HG03039 (cell line): ENCODE data around the gene NHERF2.

Experiments used
- ATAC-seq: cut with Tn5 transposase; IDR thresholded peaks from one replicate; pipeline ENCODE4 v1.9.1; 2021; ENCODE audit warnings: mild to moderate bottlenecking, moderate library complexity; ENCODE audit not compliant: unreplicated experiment

NHERF2 gene

DNA sequence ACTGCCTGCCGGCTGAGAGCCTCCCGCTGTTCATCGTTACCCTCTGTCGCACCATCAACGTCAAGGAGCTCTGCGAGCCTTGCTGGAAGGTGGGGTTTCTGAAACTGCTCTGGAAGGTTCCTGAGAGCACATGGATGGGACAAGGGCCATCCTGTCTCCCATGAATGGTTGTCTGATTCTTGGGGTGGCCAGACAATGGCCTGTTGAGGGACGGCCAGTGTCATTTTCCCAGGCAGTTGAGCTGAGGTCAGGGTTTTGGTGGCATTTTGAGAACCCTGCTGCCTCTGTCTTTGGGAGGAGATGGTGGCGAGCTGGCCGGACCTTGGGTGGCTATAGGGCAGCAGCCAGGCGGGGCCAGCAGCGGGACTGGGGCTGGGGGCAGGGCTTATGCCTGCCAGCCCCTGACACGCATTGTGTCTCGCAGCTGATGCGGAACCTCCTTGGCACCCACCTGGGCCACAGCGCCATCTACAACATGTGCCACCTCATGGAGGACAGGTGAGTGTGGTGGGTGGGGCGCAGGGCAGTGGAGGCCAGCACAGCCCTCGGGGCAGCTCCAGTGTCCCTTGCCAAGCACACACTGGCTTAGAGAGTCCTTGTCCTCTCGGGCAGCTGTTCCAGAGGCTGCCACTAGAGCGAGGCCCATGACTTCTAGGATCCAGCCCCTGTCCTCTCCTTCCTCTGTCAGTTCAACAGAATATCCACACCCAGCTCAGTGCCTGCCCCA, 30.1 kb downstream of the NHERF2 start:
- ATAC-seq: no peak

GRCh38 chr16:2057438-2057837, 30.7 kb downstream of the NHERF2 start:
- no peak for ATAC-seq

- no peak for ATAC-seq
Measured at GRCh38 chr16:2058420-2058819, 31.7 kb downstream of the NHERF2 start.

DNA sequence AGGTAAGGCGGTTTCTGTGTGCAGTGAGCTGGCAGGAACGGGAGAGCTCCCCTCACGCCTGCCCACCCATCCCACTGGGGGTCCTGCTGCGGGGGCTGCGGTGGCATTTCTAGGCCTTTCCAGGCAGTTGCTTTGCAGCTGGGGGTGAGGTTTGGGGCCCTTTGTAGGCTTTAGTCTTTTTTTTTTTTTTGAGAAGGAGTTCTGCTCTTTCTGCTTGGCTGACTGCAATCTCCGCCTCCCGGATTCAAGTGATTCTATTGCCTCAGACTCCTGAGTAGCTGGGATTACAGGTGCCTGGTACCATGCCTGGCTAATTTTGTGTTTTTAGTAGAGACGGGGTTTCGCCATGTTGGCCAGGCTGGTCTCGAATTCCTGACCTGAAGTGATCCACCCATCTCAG, 32.2 kb downstream of the NHERF2 start:
- ATAC-seq: no peak

- no peak for ATAC-seq
Measured at GRCh38 chr16:2060346-2060745, 33.6 kb downstream of the NHERF2 start.

DNA sequence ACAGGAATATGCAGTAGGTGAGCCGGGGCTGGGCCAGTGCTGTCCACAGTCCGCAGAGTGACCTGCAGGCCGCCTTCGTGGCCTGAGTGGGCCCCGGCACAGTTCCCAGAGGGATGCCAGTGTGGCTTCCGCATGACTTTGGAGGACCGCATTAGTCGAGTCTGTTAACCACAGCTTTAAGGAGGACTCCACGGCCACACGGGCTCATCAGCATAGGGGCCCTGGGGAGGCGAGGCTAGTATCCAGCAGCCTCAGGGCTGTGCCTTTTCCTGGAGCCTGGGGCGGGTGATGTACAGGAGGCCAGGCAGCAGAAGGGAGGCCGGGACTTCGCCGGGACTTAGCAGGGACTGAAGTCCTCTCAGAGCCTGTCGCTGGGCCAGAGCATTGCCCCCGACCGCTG, 34.3 kb downstream of the NHERF2 start:
- ATAC-seq: no peak

- no peak for ATAC-seq
Measured at GRCh38 chr16:2061526-2061925, 34.8 kb downstream of the NHERF2 start.

DNA sequence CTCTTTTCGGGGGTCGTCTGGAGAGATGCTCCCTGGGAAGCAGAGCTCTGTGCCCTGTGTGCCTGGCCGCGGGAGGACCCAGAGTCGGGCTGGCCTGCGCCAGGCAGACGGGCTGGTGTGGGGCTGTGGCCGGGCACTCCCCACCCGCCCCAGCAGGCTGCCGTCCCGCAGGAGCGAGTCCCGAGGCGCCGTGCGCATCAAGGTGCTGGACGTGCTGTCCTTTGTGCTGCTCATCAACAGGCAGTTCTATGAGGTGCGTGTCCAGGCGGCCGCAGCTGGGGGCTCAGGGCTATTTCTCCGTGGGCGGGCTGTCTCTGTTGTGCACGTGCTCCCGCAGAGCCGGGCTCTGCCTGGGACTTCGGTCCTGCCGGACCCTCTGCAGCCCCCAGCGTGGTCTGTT, 36.1 kb downstream of the NHERF2 start:
- no peak for ATAC-seq

- no peak for ATAC-seq
Measured at GRCh38 chr16:2063861-2064260, 37.2 kb downstream of the NHERF2 start.

DNA sequence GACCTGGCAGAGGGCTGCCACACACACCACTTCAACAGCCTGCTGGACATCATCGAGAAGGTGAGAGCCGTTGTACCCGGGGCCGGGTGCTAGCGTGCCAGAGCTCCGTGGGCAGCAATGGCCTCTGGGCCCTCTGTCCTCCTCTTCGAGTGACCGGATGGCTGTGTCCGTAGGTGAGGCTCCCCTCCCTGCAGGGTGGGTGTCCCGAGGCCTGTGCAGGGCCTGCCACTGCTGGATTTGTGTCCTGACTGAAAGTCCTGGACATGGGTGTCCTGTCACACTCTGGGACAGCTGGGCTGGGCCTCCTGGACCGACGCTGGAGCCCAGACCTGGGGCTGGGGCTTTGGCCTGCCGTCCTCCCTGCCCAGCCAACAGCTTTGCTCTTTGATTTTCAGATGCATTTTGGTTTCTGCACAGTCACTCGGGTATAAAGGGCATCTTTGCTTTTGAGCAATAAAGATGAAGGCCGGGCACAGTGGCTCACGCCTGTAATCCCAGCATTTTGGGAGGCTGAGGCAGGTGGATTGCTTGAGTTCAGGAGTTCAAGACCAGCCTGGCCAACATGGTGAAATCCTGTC, 37.8 kb downstream of the NHERF2 start:
- ATAC-seq: no peak

DNA sequence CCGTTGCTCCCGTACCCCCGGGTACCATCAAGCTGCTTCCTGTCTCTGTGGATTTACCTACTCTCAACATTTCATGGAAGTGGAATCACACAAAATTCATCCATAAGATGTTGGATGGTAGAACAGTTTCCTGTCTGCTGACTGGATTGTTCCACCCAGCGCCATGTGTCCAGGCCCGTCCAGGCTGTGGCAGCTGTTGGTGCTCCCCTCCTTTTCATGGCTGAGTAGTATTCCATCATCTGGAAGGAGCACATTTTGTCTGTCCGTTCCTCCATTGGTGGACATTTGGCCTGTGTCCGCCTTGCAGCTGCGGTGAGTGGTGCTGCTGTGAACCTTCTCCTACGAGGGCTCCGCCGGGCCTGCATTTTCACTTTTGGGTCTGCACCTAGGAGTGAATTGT, 39.4 kb downstream of the NHERF2 start:
- no peak for ATAC-seq

- ATAC-seq: no peak
Measured at GRCh38 chr16:2070576-2071453, 44.1 kb downstream of the NHERF2 start.

DNA sequence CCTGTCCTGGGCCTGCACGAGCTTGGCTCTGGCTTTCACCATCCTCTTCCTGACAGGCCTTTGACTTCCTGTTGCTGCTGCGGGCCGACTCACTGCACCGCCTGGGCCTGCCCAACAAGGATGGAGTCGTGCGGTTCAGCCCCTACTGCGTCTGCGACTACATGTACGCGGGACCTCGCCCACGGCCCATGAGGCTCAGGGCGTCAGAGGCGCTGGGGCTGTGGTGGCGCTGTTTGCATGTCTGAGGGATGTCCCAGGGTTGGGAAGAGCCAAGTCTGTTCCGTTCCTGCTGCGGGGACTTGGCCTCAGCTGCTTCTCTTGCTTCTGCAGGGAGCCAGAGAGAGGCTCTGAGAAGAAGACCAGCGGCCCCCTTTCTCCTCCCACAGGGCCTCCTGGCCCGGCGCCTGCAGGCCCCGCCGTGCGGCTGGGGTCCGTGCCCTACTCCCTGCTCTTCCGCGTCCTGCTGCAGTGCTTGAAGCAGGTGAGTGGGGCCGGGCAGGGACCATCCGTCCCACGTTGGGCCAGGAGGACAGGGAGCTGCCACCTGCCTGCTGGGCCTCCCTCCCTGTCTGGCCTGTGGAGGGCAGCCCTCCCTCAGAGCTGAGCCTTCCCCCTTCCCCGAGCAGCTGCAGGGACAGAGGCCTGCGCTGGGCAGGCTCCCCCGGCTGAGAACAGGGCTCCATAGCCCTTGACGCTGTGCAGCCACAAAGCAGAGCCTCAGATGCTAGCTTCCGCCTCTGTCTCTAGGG, 44.9 kb downstream of the NHERF2 start:
- no peak for ATAC-seq

- ATAC-seq: no peak
Measured at GRCh38 chr16:2072926-2073325, 46.2 kb downstream of the NHERF2 start.

DNA sequence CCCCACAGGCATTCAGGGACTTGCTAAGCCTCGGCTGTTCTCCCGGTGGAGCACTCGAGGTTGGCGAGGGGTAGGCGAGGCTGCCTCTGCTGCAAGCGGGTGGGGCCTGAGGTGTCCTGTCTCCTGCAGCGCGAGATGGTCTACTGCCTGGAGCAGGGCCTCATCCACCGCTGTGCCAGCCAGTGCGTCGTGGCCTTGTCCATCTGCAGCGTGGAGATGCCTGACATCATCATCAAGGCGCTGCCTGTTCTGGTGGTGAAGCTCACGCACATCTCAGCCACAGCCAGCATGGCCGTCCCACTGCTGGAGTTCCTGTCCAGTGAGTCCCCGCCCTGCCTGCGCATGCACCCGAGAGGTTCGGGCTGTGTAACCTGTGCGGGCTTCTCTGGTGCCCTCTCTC, 47.4 kb downstream of the NHERF2 start:
- ATAC-seq: no peak

- ATAC-seq: no peak
Measured at GRCh38 chr16:2075631-2076030, 48.9 kb downstream of the NHERF2 start.

DNA sequence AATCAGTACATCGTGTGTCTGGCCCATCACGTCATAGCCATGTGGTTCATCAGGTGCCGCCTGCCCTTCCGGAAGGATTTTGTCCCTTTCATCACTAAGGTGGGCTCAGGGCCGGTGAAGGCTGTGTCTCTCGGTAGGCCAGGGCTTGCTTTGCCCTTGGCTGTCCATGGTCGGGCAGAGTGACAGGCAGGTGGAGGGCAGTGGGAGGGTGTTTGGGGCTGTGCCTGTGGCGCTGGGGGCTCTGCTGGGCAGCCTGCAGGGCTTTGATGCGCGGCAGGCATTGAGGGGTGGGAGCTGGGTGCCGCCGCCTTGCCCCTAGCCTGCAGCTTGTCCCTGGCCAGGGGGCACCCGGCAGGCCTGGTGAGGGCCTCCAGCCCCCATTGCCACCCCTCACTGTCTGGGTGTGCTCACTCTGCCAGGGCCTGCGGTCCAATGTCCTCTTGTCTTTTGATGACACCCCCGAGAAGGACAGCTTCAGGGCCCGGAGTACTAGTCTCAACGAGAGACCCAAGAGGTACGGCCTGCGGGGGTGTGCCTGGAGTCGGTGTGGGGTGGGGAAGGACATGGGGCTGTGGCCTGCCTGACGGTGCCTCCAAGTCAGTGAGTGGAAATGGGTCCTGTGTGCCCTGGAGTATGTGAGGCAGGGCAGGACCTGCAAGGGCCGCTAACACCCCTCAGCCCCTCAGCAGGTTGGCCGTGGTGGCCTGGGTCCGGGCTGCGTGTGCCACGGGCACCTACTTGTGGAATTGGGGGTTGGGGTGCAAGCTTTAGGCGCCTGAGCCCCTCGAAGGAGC, 49.6 kb downstream of the NHERF2 start:
- ATAC-seq: no peak

DNA sequence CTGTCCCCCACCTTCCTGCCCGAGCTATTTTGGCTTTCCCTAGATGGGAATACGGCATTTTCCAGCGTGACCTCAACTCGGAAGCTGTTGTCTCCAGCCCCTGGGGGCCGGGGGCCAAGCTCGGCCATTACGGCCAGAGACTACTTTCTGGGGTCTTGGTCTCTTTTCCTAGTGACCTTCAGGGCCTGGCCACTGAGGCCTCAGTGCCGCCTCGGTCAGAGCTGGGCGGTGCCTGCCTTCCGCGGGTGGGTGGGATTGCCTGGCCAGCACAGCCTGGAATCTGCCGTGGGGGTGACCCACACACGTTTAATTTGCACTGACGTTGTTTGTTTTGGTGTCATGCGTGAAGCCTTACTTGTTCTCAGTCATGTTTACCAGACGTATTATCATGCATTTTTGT, 50.3 kb downstream of the NHERF2 start:
- no peak for ATAC-seq

- ATAC-seq: no peak
Measured at GRCh38 chr16:2077696-2078095, 51.0 kb downstream of the NHERF2 start.

- ATAC-seq: no peak
Measured at GRCh38 chr16:2078096-2078495, 51.4 kb downstream of the NHERF2 start.
